WTC11 (cell line): ENCODE results near the gene OR56B4. TPM values are rescaled to one million over a fixed set of nuclear protein-coding genes. Genes with fewer than 3 reads are reported as not detected.

Source experiments
- ATAC-seq: fragments of 200-7000 bp; cut with Tn5 transposase; 2 replicates; pipeline ENCODE4 v1.10.0; 2021; ENCODE audit warnings: mild to moderate bottlenecking, moderate library complexity
- CTCF ChIA-PET: fragments of 300-600 bp; sonication (Branson Sonifier 250); formaldehyde crosslinking; loops from one replicate; lab custom pipeline; 2021; ENCODE audit warnings: antibody characterized with exemption; lab: Charles Lee
- POLR2A ChIA-PET: fragments of 350-600 bp; sonication (Branson Sonifier 250); formaldehyde crosslinking; loops from one replicate; lab custom pipeline; 2021; ENCODE audit warnings: antibody characterized with exemption; lab: Charles Lee
- DNase-seq: peaks from one replicate; pipeline ENCODE4 v3.0.0; 2021; ENCODE audit warnings: low spot score
- H3K27ac Mint-ChIP-seq: 2 replicates; pipeline ENCODE4 v1.8.0; 2021; ENCODE audit warnings: mixed read lengths
- H3K27me3 Mint-ChIP-seq: 2 replicates; pipeline ENCODE4 v1.8.0; 2021; ENCODE audit warnings: low read depth, mild to moderate bottlenecking, moderate library complexity, mixed read lengths
- H3K36me3 Mint-ChIP-seq: 2 replicates; pipeline ENCODE4 v1.8.0; 2021; ENCODE audit warnings: mixed read lengths
- H3K4me1 Mint-ChIP-seq: 2 replicates; pipeline ENCODE4 v1.8.0; 2022; ENCODE audit warnings: mixed read lengths
- H3K4me3 Mint-ChIP-seq: 2 replicates; pipeline ENCODE4 v1.8.0; 2021; ENCODE audit warnings: mild to moderate bottlenecking, moderate library complexity, mixed read lengths
- H3K9me3 Mint-ChIP-seq: 2 replicates; pipeline ENCODE4 v1.8.0; 2021; ENCODE audit warnings: mixed read lengths
- ATF3 ChIP-seq: sonication (generic); formaldehyde crosslinking; conservative IDR thresholded peaks from 2 replicates; pipeline ENCODE4 v1.8.1; 2022; ENCODE audit warnings: mild to moderate bottlenecking, missing genetic modification reagents
- NR1H2 ChIP-seq: sonication (generic); formaldehyde crosslinking; IDR thresholded peaks from 2 replicates; pipeline ENCODE4 v1.9.0; 2021; ENCODE audit warnings: mild to moderate bottlenecking, moderate library complexity, missing genetic modification reagents
- OVOL2 ChIP-seq: fragments of 250-450 bp; sonication (Bioruptor Pico); IDR thresholded peaks from 2 replicates; pipeline ENCODE4 v1.9.0; 2021; ENCODE audit warnings: mild to moderate bottlenecking, borderline replicate concordance
- PREB ChIP-seq: sonication (generic); formaldehyde crosslinking; IDR thresholded peaks from 2 replicates; pipeline ENCODE4 v1.8.1; 2022; ENCODE audit warnings: mild to moderate bottlenecking, missing genetic modification reagents, moderate library complexity, borderline replicate concordance
- SOX15 ChIP-seq: fragments of 250-450 bp; sonication (Bioruptor Pico); IDR thresholded peaks from 2 replicates; pipeline ENCODE4 v1.9.0; 2021; ENCODE audit warnings: mild to moderate bottlenecking
- ZNF219 ChIP-seq: sonication (generic); formaldehyde crosslinking; IDR thresholded peaks from 2 replicates; pipeline ENCODE4 v1.8.0; 2023; ENCODE audit warnings: missing genetic modification reagents, mild to moderate bottlenecking, borderline replicate concordance
- ZNF232 ChIP-seq: sonication (generic); formaldehyde crosslinking; IDR thresholded peaks from 2 replicates; pipeline ENCODE4 v1.8.0; 2022; ENCODE audit warnings: mild to moderate bottlenecking, missing genetic modification reagents
- ZNF281 ChIP-seq: sonication (generic); formaldehyde crosslinking; IDR thresholded peaks from 2 replicates; pipeline ENCODE4 v1.8.0; 2023; ENCODE audit warnings: mild to moderate bottlenecking, missing genetic modification reagents
- ZNF425 ChIP-seq: fragments of 250-450 bp; sonication (Bioruptor Pico); conservative IDR thresholded peaks from 2 replicates; pipeline ENCODE4 v1.9.0; 2021; ENCODE audit warnings: mild to moderate bottlenecking
- ZNF532 ChIP-seq: fragments of 250-450 bp; sonication (Bioruptor Pico); IDR thresholded peaks from 2 replicates; pipeline ENCODE4 v1.9.0; 2021; ENCODE audit warnings: mild to moderate bottlenecking, borderline replicate concordance
- total RNA-seq: library from RNA; stranded (reverse); gene quantifications from 3 replicates; pipeline ENCODE4 v1.2.3, GENCODE V29; 2021
- TF ChIP-seq, protein P1 (sequence below): sonication (generic); formaldehyde crosslinking; IDR thresholded peaks from 2 replicates; pipeline ENCODE4 v1.8.1; 2022; ENCODE audit warnings: missing genetic modification reagents, borderline replicate concordance
- TF ChIP-seq, protein P2 (sequence below): sonication (generic); formaldehyde crosslinking; conservative IDR thresholded peaks from 2 replicates; pipeline ENCODE4 v1.8.1; 2023; ENCODE audit warnings: mild to moderate bottlenecking, low read depth, missing genetic modification reagents, moderate library complexity
- TF ChIP-seq, protein P3 (sequence below): sonication (generic); formaldehyde crosslinking; IDR thresholded peaks from 2 replicates; pipeline ENCODE4 v1.8.0; 2022; ENCODE audit warnings: mild to moderate bottlenecking, missing genetic modification reagents

OR56B4 gene
- total RNA-seq, 1 experiment from 2014 or later: not detected

GRCh38 chr11:6096417-6096816, 11.1 kb upstream of the OR56B4 start (continued):
- TF ChIP-seq OVOL2 (no peak), ZNF281 (no peak)
- TF ChIP-seq, protein P1, sequence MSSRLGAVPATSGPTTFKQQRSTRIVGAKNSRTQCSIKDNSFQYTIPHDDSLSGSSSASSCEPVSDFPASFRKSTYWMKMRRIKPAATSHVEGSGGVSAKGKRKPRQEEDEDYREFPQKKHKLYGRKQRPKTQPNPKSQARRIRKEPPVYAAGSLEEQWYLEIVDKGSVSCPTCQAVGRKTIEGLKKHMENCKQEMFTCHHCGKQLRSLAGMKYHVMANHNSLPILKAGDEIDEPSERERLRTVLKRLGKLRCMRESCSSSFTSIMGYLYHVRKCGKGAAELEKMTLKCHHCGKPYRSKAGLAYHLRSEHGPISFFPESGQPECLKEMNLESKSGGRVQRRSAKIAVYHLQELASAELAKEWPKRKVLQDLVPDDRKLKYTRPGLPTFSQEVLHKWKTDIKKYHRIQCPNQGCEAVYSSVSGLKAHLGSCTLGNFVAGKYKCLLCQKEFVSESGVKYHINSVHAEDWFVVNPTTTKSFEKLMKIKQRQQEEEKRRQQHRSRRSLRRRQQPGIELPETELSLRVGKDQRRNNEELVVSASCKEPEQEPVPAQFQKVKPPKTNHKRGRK (CRISPR knock-in tag): no peak

- H3K36me3 Mint-ChIP-seq: no peaks in the 10 kb centered on the region
- peak; percentile 92 for ATAC-seq
- CTCF ChIA-PET: interaction anchor here (0.6 to 1.6 kb wide), 7 partner anchors 25 to 263 kb away, joined by 3 to 7 read pairs (median 3); partner anchors contain the start of gene FHIP1B
- peaks cover 3% of the 10 kb centered on the region; the same call in 1 of the 2 replicates for H3K4me1 Mint-ChIP-seq
- TF ChIP-seq ZNF532 (CRISPR knock-in tag) (no peak), SOX15 (CRISPR knock-in tag) (no peak), ATF3 (CRISPR knock-in tag) (no peak), PREB (CRISPR knock-in tag) (no peak), ZNF425 (CRISPR knock-in tag) (no peak), NR1H2 (CRISPR knock-in tag) (no peak), ZNF232 (no peak), ZNF219 (no peak)
- TF ChIP-seq, protein P2, sequence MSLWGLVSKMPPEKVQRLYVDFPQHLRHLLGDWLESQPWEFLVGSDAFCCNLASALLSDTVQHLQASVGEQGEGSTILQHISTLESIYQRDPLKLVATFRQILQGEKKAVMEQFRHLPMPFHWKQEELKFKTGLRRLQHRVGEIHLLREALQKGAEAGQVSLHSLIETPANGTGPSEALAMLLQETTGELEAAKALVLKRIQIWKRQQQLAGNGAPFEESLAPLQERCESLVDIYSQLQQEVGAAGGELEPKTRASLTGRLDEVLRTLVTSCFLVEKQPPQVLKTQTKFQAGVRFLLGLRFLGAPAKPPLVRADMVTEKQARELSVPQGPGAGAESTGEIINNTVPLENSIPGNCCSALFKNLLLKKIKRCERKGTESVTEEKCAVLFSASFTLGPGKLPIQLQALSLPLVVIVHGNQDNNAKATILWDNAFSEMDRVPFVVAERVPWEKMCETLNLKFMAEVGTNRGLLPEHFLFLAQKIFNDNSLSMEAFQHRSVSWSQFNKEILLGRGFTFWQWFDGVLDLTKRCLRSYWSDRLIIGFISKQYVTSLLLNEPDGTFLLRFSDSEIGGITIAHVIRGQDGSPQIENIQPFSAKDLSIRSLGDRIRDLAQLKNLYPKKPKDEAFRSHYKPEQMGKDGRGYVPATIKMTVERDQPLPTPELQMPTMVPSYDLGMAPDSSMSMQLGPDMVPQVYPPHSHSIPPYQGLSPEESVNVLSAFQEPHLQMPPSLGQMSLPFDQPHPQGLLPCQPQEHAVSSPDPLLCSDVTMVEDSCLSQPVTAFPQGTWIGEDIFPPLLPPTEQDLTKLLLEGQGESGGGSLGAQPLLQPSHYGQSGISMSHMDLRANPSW (CRISPR knock-in tag): no peak
- TF ChIP-seq, protein P3, sequence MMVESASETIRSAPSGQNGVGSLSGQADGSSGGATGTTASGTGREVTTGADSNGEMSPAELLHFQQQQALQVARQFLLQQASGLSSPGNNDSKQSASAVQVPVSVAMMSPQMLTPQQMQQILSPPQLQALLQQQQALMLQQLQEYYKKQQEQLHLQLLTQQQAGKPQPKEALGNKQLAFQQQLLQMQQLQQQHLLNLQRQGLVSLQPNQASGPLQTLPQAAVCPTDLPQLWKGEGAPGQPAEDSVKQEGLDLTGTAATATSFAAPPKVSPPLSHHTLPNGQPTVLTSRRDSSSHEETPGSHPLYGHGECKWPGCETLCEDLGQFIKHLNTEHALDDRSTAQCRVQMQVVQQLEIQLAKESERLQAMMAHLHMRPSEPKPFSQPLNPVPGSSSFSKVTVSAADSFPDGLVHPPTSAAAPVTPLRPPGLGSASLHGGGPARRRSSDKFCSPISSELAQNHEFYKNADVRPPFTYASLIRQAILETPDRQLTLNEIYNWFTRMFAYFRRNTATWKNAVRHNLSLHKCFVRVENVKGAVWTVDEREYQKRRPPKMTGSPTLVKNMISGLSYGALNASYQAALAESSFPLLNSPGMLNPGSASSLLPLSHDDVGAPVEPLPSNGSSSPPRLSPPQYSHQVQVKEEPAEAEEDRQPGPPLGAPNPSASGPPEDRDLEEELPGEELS (CRISPR knock-in tag): no peak
- TF ChIP-seq, all 79 proteins: peak for 0
- DNase-seq: no peak
- Mint-ChIP-seq H3K4me3 (no peak overlapping the region), H3K27ac (no peak overlapping the region), H3K27me3 (no peaks in the 10 kb centered on the region), H3K9me3 (peaks cover under 1% of the 10 kb centered on the region)
- POLR2A ChIA-PET: no interaction called here
Measured at GRCh38 chr11:6099577-6099976, 7.9 kb upstream of the OR56B4 start.
